Epithelial cell of esophagus (primary cell): ENCODE results near the gene GPRASP2.
A peak's percentile ranks its signal among the peaks of the same experiment; 100 is the strongest.
"Not testable (repeated sequence)": the region's sequence is repeated elsewhere in the genome, so short reads cannot be mapped to it uniquely, and the experiment has no call there.

ENCODE experiments used
- DNase-seq: peaks from one replicate; pipeline ENCODE4 v3.0.0; 2010; ENCODE audit warnings: low read depth
- H3K4me3 ChIP-seq: 2 replicates; pipeline ENCODE4 v1.5.1; 2011; ENCODE audit warnings: mild to moderate bottlenecking, low read length, control low read depth
- CTCF ChIP-seq: IDR thresholded peaks from 2 replicates; pipeline ENCODE4 v1.5.1; 2011; ENCODE audit warnings: low read depth, mild to moderate bottlenecking, low read length, control low read depth, inconsistent platforms; ENCODE audit not compliant: insufficient read depth; ENCODE audit errors: missing control alignments

GPRASP2 gene

DNA sequence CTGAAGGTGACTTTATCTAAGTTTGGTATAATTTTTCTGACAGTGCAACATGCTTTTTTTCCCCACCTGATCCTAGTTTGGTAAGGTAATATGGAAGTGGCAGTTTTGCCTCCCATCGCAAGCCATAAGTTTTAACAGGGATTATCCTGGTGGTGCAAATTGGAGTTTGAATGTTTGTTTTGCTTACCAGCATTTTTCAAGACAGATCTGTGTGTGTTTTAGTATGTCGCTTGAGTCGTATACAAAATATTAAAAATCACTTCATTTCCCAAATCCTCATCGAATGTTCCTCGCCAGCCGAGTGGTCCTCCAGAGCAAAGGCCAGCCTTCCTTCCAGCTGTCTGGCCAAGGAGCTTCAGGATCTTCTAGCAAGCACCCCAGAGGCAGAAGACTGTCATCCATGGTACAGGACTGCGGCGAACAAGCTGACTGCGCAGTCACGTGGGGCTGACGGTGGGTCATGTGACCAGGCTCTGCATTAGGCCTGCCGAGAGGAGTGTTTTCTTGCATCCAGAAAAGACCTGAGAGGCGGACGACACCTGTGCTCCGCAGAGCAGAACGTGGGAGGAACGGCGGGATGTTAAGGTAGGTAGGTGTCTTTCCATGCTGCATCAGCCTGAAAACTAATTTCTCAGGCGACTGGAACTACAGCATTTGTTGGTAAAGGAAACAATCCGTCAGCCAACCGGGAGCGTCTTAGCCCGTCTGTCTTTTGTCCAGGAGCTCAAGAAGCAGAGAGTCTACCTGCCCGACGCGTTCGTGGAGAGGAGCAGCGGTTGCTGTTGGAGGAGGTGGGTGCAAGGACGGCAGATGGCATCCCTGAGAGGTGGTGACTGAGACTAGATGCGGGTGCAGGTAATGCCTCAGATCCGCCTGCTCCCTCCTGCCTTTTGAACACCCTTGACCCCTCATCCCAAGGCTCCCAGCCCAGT is 8.3 kb downstream of the GPRASP2 start, which contains the start of gene GPRASP3:
Gene GPRASP3, plus strand, starts transcription at position 507 of the 932 bp plus-strand sequence. CDS start 28,253 bp downstream, outside the sequence.
- peak; percentile 76 for DNase-seq
- H3K4me3 ChIP-seq, result peak within 1 kb of the TSS; percentile 57
- no peak for TF ChIP-seq CTCF

DNA sequence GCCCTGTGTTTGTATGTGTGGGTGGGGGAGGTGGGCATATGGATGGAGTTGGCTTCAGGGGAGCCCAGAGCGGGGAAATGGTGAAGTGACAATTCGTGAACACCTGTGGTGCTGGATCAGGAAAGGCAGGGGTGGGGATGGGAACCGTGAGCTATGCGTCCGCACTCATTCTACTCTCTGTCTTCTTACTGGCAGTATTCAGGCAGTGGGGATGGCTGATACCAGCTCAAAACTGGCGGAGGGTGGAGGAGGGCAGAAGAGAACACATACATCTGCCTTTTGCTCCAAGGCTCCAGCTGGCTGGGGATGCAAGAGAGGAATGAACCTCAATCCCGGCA is 8.9 kb downstream of the GPRASP2 start:
- not testable (repeated sequence) for DNase-seq
- peak overlapping the region; percentile 57 for H3K4me3 ChIP-seq

DNA sequence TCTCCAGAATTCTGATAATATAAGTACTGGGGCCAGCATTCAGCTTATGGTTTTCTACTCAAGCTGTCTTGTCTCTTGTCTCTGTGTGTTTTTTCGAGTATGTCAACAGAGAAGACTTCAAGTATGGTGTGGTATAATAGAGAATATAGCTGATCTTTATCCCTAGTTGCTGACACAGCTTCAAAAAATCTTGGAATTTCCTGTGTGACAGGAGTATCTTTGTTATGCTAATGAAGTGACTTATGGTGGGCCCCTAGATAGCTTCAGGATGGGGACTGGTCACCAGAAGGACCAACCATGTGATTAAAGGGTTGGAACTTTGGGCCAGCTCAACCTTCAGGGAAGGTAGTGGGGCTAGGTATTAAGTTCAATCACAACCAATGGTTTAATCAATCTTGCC is 11.2 kb downstream of the GPRASP2 start:
- no peak for TF ChIP-seq CTCF
- peak; percentile 19 for DNase-seq
- H3K4me3 ChIP-seq, result no peak overlapping the region

GRCh38 chrX:102727761-102728160 is 15.5 kb downstream of the GPRASP2 start:
- no peak for TF ChIP-seq CTCF
- H3K4me3 ChIP-seq, result no peak overlapping the region
- no peak for DNase-seq

DNA sequence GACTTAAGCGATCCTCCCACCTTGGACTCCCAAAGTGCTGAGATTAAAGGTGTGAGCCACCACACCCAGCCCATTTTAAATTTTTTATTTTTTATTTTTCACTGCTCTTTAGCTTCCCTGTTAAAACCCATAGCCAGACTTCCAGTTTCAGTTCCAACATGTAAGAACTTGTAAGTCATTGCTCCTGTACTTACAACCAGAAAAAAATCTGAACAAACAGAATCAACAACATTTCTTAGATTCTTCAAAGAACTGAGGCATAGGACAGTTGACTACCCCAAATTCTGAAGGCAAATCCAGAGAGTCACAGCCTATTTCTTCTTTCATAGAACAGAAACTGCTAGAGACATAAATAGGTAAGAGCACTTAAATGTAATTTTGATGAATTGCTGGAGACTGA is 16.4 kb downstream of the GPRASP2 start:
- TF ChIP-seq CTCF, result no peak
- peak; percentile 59 for DNase-seq
- no peak overlapping the region for H3K4me3 ChIP-seq

- DNase-seq, result no peak
- no peak for TF ChIP-seq CTCF
- no peak overlapping the region for H3K4me3 ChIP-seq
These were observed 27.4 kb downstream of the GPRASP2 start for GRCh38 chrX:102739657-102740056.

GRCh38 chrX:102744307-102744706 is 32.1 kb downstream of the GPRASP2 start:
- TF ChIP-seq CTCF, result no peak
- peak; percentile 3 for DNase-seq
- no peak overlapping the region for H3K4me3 ChIP-seq
